ENCODE measurements around the gene KDM4C. TPM values are rescaled to one million over a fixed set of nuclear protein-coding genes. Genes with fewer than 3 reads are reported as not detected.
A peak's percentile ranks its signal among the peaks of the same experiment; 100 is the strongest.

Gene KDM4C
- total and polyA plus RNA-seq, 11 donors: 4.4 to 19.9 (median 13.3) TPM

GRCh38 chr9:7121055-7121454 is 363.3 kb downstream of the KDM4C start:
- no peak overlapping the region for H3K4me3 ChIP-seq
- ATAC-seq (peak in 1 of 4 donors; percentile 9), DNase-seq (no peak)
- H3K9me3 ChIP-seq: no peaks in the 10 kb centered on the region
- intact Hi-C loops (cut with DNase I): loop anchor here in 1 of 10 donors (10.0 kb wide), 1 partner anchor 64 kb away; no protein-coding TSS in a partner anchor
- H3K36me3 ChIP-seq: peaks cover 0 to 4% (median 0%) of the 10 kb centered on the region in 9 donors
- WGBS, 4 donors: 89 to 94% (median 93%) methylated on average over 2 of the region's 2 CpGs
- H3K27me3 ChIP-seq: no peaks in the 10 kb centered on the region
- no peak for TF ChIP-seq CTCF (IDR thresholded peaks at IDR 0.05)
- TF ChIP-seq POLR2A (IDR thresholded peaks at IDR 0.05): no peak
- no peak overlapping the region for H3K27ac ChIP-seq
- peaks cover 0 to 9% (median 0%) of the 10 kb centered on the region in 12 donors for H3K4me1 ChIP-seq

- WGBS, 4 donors: 95 to 100% (median 99%) methylated on average over 1 of the region's 1 CpG
These were observed 363.9 kb downstream of the KDM4C start for GRCh38 chr9:7121664-7122063.

GRCh38 chr9:7123743-7124142 is 366.0 kb downstream of the KDM4C start:
- intact Hi-C loops (cut with DNase I): loop anchor here in 1 of 10 donors (10.0 kb wide), 1 partner anchor 61 kb away; no protein-coding TSS in a partner anchor
- peaks cover 0 to 9% (median 0%) of the 10 kb centered on the region in 12 donors for H3K4me1 ChIP-seq
- H3K27ac ChIP-seq: no peak overlapping the region
- WGBS, 4 donors: 96 to 100% (median 98%) methylated on average over 4 of the region's 4 CpGs
- no peaks in the 10 kb centered on the region for H3K9me3 ChIP-seq
- DNase-seq: no peak
- peaks cover 0 to 13% (median 6%) of the 10 kb centered on the region in 9 donors for H3K36me3 ChIP-seq
- no peaks in the 10 kb centered on the region for H3K27me3 ChIP-seq
- no peak overlapping the region for H3K4me3 ChIP-seq
- ATAC-seq: no peak
- TF ChIP-seq POLR2A (IDR thresholded peaks at IDR 0.05) (no peak), CTCF (IDR thresholded peaks at IDR 0.05) (no peak)

More at GRCh38 chr9:7121664-7122063, 363.9 kb downstream of the KDM4C start:
- no peaks in the 10 kb centered on the region for H3K27me3 ChIP-seq
- ATAC-seq (no peak), DNase-seq (no peak)
- TF ChIP-seq POLR2A (IDR thresholded peaks at IDR 0.05): no peak
- no peak for TF ChIP-seq CTCF (IDR thresholded peaks at IDR 0.05)
- H3K9me3 ChIP-seq: no peaks in the 10 kb centered on the region
- no peak overlapping the region for H3K27ac ChIP-seq
- peaks cover 0 to 9% (median 0%) of the 10 kb centered on the region in 12 donors for H3K4me1 ChIP-seq
- intact Hi-C loops (cut with DNase I): loop anchor here in 1 of 10 donors (10.0 kb wide), 1 partner anchor 63 kb away; no protein-coding TSS in a partner anchor
- H3K36me3 ChIP-seq: peaks cover 0 to 4% (median 0%) of the 10 kb centered on the region in 9 donors
- no peak overlapping the region for H3K4me3 ChIP-seq

GRCh38 chr9:7125231-7125630 is 367.5 kb downstream of the KDM4C start:
- intact Hi-C loops (cut with DNase I): loop anchor here in 1 of 10 donors (10.0 kb wide), 1 partner anchor 60 kb away; no protein-coding TSS in a partner anchor
- 96 to 100% (median 98%) methylated on average over 2 of the region's 2 CpGs for WGBS, 4 donors
- no peak for DNase-seq
- Histone ChIP-seq H3K36me3 (peaks cover 0 to 28% (median 14%) of the 10 kb centered on the region in 9 donors), H3K27ac (no peak overlapping the region), H3K27me3 (no peaks in the 10 kb centered on the region), H3K4me1 (peaks cover 0 to under 1% (median 0%) of the 10 kb centered on the region in 12 donors), H3K9me3 (no peaks in the 10 kb centered on the region), H3K4me3 (no peak overlapping the region)
- ATAC-seq: no peak
- TF ChIP-seq CTCF (IDR thresholded peaks at IDR 0.05) (no peak), POLR2A (IDR thresholded peaks at IDR 0.05) (no peak)

All from heart left ventricle (tissue), 16 donors.